Stimulated activated CD4-positive, alpha-beta T cell treated with anti-CD3 and anti-CD28 coated beads, Interleukin-1b, Interleukin-23, amount 100 ng/mL, for 24 hours (primary cell): ENCODE measurements around the gene SUSD4.

Source experiments
- DNase-seq, 4 experiments: peaks; one replicate each; pipeline ENCODE4 v3.0.0-alpha.2; 2020; ENCODE audit warnings: low read depth in 4 of 4, low spot score in 1 of 4

Gene SUSD4

DNA sequence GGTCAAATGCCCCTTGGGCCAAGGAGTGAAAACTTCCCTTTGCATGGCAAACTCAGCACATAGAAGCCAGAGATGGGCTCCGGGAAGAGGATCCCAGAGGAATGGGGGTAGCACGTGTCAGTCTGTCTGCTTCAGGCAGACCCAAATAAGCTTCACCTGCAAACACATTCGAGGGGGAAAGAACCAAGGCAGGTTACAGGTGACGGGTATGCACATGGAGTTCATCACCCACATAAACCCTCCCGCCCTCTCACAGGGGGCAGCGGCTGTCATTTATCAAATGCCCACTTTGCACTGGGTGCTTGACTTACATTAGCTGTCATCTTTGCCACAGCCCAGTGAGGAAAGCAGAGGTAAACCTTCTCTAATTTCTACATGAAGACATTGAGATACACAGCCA, 147.9 kb downstream of the SUSD4 start:
- no peak for DNase-seq

DNA sequence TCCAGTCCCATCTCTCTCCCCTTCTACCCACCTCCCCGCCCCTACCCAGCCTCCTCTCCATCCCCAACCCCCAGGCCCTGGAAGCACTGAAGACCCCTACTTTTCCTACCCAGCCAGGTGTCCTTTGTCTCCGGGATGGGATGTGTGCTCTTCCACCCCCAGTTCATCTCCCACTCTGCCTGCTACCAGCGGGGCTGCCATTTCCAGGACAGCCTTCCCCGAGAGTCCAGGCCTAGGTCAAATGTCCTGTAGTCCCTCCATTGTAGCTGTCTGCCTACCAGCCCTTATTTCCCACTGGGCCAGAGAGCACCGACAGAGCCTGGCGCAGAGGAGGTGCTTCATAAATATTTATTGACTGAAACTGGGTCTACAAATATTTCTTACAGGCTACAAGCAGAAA, 148.9 kb downstream of the SUSD4 start:
- no peak for DNase-seq

DNA sequence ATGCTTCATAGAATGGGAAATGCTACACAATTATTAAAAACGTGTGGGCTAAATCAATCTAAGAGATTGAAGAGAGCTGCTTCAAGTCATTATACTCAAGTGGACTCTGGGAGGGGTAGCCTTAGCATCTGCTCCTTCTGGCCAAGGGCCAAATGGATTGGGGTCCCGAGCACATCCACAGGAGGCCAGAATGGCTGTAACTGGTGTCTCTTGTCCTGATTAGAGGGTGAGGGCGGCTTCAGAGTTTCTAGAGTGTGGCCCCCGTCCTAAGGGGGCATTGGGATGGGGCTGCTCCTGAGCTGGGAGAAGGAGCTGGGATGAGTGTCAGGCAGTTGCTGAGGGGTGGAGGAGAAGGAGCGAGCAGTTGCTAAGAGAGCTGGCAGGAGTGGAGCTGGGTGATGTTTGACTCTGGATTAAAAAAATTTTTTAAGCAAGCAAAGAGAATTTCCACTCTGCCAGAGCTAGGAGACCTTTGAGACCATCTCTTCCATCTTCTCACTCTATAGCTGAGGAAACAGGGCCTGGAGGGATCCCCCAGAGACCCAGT, 149.6 kb downstream of the SUSD4 start:
- DNase-seq: no peak

DNA sequence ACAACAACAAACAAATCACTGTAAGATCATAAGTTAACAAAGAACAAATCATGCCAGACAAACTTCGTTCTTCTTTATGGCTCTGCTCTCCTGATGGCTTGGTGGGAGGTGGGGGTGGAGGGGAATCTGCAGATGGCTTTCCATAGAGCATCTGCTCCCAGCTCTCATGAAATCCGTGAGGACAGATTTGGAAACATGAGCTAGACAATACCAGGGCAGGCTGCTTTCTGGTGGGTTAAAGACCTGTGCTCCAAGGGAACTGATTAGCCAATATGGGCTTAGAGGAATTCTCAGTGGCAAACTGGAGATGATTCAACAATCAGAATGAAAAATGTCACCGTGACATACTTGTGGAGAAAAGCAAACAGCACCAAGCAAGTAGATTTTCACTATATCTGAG, 151.5 kb downstream of the SUSD4 start:
- no peak for DNase-seq

DNA sequence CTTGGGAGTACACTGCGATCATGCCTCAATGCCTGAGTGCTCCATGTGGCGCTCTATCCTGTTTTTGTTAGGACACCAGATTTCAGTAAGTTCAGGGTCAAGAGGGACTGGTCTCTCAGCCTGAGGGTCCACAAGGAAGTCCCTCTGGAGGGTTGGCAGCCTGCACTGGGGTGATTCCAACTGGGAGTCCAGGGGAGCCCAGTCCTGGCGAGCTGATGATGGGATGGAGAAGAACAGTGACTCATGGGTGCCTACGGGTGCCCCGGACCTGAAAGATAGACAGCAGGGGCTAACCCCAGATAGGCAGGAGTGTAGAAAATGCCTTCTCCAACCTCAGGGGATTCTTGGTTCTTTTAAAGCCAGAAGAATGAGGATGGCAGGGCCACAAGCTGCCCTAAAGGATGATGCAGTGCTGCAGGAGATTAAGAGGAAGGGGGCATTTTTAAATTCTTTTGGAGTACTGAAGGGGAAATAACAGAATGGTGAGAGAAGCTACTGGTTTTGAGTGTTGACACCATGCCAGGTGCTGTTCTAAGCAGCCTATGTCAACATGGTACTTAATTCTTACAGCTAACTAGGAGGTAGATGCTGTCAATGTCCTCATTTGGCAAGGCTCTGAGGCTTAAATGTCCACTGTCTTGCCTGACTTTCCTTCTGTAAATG, 152.5 kb downstream of the SUSD4 start:
- DNase-seq: no peak

DNA sequence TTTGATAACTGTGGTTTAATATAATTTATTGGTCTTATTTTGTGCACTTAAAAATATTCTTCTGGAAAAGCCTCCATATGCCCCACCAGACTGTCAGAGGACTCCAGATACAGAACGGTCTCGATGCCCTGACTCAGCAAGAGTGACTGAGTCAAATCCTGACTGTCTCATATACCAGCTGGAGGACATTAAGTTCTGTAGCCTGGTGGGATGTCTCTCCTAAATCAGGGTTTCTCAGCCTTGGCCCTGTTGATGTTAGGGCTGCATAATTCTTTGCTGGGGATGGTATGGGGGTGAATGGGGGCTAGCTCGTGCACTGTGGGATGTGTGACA, 153.2 kb downstream of the SUSD4 start:
- DNase-seq: no peak

DNA sequence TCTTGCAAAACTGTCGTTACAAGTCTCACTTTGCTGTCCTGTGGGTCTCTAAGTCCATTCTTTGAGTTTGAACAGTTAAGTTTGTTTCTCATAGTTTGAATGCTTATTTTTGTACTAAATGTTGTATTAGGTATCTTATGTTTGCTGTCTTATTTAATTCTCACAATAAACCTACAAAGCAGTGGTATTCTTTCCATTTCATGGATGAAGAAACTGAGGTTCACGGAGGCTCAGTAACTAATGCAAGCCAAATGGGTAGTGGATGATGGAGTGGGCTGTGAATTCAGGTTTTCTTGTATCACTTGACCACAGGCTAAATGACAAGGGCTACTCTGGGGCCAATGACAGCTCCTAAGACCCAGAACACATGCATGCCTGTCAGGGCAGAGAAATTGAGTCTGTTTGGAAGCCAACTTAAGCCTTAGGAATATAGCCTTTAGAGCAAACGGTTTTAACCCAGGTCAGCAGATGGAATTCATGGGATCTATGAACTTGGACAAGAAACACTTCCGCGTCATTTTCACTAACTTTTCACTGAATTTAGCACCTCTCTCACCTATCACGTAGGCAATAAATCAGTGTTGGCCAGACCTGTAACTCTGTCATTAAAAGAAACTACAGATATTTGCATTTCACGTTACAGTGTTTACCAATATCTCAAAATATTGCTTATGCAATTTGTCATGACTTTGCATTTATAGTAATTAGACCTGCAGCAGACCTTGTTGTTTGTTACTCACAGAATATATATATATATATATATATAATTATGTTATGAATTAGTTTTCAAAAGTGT, 153.8 kb downstream of the SUSD4 start:
- no peak for DNase-seq

DNA sequence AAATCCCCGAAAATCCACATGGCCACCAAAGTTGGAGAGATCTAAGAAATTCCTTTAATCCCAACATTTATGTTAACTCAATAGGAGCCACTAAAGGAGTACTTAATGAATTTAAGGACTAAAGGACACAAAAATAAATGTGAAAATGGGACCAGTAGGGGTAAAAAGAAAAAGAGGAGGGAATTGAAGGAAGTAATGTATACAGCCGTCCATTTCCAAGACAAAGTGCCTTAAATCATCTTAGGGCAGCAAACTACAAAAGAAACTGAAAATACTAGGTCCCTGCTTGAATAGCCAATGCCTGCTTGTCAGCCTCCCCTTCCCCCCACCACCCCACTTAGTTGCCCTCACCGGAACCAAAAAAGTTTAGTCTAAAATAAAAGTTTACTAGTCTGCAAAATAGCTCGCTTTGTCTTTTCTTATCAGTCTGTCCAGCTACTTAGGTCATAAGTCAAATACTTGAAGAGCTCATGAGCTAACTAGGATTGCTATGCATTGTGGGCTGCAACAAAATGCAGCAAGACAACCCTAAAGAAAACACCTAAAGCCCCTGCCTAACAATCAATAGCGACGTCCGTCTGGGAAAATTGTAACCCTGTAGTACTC, 154.6 kb downstream of the SUSD4 start:
- DNase-seq: no peak

DNA sequence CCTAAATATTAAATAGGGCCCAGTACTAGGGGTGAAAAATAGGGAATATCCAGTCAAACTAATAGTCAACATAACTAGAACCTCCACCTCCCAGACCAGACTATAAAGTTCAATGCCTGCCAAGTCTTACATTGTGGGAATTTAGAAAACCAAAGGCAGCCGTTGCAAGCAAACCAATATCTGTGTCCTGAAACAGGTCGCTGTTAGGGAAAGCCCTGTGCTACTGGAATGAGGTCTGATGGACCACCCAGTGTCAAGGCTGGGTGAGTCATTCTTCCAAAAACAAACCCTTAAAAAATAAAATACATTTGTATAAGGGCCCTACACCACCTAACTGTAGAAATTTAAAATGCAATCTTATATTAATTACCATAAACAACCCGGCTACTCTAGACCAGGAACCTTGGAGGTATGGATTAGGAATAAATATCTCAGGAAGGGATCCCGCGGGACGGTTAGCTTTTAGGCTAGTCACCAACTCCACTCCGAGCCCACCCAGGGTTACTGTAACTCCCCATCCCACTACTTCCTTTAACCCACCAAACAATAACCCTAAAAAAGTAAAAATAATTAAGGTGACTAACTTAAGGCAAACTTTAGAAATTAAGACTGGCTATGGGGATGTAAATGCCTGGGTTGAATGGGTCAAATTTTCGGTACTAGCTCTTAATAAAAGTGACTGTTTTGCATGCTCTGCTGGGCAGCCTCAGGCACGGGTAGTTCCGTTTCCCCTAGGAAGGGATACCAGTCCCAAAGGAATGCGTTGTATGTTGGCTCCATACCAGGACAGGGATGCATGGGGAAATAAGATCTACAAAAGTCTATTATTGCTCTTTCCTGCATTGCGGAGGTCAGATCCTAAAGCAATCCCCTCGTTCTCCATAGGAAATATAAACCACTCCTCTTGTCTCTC, 155.6 kb downstream of the SUSD4 start:
- no peak for DNase-seq

DNA sequence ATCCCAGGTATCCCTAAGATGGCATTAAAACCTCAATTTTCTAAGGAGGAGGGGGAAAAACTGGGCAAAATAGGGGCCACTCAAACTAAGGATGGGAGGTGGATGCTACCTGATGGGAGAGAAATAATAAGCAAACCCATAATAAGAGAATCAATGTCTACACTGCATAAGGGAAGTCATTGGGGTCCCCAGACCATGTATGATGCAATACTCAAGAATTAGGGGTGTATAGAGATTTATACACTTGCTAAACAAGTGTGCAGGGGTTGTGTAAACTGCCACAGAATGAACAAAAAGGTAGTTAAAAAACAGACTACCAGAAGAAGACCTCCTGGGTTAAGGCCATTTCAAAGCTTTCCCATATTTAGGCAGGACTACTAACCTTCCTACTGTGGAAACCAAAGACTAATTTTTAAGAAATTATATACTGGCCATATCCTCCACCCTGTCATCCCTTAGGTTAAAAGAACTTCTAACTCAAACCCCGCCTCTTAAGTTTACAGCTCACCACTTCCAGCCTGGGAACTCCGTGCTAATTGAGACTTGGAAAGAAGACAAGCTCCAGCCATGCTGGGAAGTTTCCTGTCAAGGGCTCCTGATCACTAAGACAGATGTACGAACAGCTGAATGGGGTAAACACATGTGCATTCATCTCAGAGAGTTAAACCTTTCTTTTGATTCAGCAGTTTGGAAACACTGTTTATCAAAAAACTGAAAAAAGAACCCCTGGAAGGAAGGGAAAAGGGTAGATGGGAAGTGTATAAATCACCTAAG, 156.5 kb downstream of the SUSD4 start:
- no peak for DNase-seq

DNA sequence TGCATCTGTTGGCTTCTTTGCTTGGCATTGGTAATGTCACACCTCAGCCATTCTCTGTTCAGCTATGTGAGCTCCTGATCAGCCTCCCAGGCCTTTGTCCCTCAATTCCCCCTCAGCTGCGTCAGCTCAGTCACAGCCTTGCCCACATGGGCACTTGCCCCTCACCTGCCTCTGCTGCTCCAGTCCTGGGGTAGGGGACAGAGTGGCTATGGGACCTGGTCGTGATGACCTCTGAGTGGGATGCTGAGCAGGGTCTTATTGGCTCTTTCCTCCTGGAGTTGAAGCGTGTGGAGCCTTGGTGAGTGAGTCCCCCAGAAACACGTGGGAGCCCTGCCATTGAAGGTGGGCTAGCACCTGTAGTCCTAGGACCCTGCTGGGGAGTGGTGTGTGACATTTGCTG, 159.6 kb downstream of the SUSD4 start:
- no peak for DNase-seq

DNA sequence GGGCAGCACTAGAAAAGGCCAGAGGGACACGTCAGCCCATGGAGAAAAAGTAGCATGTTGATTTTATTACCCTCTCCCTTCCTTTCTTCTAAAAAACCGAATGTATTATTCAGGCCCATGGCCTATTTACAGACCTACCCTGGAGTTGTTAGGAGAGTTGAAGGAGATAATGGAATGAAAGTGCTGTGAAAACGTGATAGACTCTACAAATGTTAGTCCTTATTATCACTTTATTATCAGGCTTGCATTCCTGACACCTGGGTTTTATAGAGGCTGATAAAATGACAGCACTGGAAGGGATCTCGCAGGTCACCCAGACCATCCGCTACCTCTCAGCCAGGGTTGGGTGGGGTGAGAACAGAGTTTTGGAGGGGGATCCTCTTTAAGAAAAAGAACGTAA, 160.3 kb downstream of the SUSD4 start:
- no peak for DNase-seq

DNA sequence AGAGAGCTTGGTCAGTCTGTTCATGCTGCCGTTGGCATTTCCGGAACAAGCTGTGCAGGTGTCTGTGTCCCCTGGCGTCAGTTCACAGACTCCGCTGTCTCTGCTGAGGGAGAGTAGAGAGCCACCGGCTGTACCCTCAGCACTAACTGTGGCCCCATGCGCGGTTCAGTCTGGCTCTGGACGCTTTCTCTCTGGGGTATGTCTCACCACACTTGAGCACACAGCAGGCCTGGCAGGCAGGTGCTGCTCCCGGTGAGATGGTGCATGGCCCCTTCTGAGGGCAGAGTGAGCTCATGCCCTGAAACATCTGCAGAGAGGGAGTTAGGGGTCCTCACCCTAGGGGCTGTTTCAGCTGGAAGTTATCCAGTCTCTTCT, 161.0 kb downstream of the SUSD4 start:
- no peak for DNase-seq

DNA sequence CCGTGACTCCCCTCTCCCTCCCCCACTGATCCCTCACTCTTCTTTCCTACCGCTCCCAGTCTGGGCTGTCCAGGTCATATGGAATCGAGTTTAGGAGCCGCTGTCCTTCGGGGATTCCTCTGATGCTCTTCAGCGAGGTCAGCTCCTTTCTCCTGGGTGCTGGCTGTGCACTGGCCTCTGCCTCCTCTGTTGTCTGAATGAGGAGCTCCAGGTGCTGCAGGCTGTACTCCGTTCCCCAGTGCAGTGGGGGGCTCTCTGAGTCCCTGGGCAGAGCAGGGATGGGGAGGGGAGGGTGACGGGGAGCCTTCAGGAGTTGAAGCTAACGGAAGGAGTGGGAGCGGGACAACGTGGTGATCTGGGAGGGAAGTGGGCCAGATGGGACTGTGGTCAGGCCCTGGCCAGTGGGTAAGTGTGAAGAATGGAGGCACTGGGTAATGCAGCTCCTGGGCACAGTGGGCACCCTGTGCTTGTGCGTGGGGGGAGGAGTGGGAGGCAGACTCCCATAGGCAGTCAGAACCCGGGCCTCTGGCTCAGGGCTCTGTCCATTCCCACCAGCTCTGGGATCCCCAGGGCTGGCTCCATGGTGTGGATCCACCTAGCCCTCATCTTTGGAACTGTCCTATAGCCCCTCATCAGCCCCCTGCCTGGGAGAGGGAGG, 161.5 kb downstream of the SUSD4 start:
- DNase-seq: no peak

DNA sequence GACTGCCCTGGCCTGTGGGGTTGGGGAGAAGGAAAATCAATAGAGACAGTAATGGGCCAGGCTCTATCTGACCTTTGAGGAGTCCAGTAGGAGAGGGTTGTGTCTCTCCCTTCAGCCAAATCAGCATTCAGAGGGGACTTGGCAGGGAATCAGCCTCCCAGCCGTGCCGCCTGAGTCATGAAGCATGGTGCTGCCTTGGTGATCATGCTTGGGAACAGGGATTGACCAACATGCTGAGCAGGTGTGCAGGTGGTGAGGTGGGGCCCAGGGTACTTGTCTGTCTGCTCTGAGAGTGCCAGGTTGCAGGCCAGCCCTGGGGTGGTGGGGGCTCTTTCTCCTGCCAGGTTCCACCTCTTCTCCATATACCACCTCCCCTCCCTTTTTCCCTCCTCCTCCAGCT, 162.0 kb downstream of the SUSD4 start:
- no peak for DNase-seq

DNA sequence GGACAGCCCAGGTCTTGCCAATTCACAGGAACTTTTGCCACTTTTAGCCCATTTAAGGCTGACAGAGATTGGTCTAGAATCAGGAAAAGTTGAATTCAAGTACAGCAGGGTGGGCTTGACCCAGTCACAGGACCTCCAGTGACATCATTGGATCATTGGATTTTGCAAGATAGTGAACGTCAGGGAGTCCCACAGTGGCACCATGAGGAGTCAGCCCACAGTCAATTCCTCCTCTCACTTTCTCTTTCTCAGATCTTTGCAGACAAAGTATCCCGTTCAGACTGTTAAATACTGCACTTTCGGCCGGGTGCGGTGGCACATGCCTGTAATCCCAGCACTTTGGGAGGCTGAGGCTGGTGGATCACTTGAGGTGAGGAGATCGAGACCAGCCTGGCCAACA, 163.1 kb downstream of the SUSD4 start:
- DNase-seq: no peak

DNA sequence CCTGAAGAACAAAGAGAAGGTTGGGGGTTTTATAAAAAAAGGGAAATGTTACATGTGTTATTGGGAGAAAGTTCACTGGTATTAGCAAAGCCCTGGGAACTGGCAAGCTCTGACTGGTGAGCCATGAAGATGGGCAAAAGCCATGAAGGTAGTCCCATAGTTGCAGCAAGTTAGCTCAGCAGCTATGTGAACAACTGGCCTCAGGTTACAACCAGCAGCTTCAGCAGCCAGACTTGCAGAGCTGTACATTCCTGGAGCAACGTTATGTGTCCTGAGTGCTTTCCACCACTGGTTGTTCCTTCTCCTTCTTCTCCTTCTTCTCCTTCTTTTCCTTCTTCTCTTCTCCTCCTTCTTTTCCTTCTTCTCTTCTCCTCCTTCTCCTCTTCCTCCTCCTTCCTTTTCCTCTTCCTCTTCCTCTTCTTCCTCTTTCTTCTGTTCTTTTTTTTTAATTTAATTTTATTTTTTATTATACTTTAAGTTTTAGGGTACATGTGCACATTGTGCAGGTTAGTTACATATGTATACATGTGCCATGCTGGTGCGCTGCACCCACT, 164.8 kb downstream of the SUSD4 start:
- no peak for DNase-seq

DNA sequence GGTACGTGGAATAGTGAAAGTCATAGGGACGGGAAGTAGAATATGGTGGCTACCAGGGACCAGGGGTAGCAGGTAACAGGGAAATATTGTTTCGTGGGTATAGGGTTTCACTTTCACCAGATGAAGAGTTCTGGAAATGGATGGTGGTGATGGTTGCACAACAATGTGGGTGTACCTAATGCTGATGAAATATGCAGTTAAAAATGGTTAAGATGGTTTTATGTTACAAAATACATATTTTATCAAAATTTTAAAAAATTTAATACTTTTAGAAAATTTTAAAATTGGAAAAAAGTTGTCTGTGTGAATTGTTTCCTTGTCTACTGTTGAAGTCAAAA, 165.4 kb downstream of the SUSD4 start:
- DNase-seq: no peak

DNA sequence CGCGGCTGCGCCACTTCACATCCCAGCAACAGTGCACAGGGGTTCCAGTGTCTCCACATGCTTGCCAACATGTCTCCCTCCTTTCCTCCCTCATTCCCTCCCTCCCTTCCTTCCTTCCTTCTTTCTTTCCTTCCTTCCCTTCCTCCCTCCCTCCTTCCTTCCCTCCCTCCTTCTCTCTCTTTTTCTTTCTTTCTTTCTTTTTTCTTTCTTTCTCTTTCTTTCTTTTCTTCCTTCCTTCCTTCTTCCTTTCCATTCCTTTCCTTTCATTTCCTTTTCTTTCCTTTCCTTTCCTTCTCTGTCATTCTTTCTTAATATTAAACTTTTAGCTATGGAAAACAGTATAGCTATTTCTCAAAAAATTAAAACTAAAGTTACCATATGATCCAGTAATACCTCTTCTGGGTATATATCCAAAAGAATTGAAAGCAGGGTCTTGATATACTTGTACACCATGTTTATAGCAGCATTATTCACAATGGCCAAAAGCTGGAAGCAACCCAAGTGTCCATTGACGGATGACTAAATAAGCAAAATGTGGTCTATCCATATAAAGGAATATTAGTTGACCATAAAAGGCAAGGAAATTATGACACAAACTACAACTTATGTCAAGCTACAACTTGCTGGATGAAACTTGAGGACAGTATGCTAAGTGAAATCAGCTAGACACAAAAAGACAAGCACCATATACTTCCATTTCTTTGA, 165.9 kb downstream of the SUSD4 start:
- DNase-seq: no peak
